ENCODE results near the gene BORCS5. TPM values are rescaled to one million over a fixed set of nuclear protein-coding genes. Genes with fewer than 3 reads are reported as not detected.
A peak's percentile ranks its signal among the peaks of the same experiment; 100 is the strongest.

The BORCS5 gene
- total RNA-seq, 1 donor from 2014 or later, result 14.4 TPM

DNA sequence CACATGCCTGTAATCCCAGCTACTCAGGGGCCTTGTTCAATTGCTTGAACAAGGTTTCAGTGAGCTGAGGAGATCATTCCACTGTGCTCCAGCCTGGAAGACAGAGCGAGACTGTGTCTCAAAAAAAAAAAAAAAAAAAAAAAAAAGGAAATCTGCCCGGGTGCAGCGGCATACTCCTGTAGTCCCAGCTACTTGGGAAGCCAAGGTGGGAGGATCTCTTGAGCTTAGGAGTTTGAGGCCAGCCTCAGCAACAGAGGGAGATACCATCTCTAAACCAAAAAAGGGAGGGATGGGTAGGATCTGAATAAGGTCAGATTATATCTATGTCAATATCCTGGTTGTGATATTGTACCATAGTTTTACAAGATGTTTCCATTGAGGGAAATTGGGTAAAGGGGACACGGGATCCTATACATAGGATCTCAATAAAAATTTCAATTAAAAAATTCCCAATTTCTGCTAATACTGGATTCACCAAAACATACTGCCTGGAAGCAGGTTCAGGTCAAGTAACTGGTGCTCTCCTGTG is 76.4 kb downstream of the BORCS5 start:
- Mint-ChIP-seq H3K27me3 (no peaks in the 10 kb centered on the region), H3K36me3 (peaks cover 12% of the 10 kb centered on the region), H3K4me3 (no peak overlapping the region), H3K9me3 (no peaks in the 10 kb centered on the region), H3K27ac (peak overlapping the region; percentile 25), H3K4me1 (ENCODE audit: unreplicated experiment) (peaks cover 13% of the 10 kb centered on the region)
- TF ChIP-seq CTCF (conservative IDR thresholded peaks at IDR 0.05), result no peak
- no peak for DNase-seq (ENCODE audit: extremely low spot score, unreplicated experiment)

DNA sequence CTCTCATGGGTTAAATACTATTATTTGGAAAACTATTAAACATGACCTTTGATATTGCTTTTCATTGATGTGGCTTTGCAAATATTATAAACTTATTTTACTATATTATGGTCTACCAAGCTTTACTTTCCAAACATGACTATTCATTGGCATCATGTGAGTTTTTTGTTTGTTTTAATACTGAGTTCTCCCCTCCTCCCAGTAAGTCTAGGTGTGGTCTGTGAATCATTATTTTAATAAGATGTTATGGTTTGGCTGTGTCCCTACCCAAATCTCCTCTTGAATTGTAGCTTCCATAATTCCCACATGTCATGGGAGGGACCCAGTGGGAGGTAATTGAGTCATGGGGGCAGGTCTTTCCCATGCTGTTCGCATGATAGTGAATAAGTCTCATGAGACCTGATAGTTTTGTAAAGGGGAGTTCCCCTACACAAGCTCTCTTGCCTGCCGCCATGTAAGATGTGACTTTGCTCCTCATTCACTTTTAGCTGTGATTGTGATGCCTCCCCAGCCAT is 80.0 kb downstream of the BORCS5 start:
- TF ChIP-seq CTCF (conservative IDR thresholded peaks at IDR 0.05), result no peak
- H3K27ac Mint-ChIP-seq, result no peak overlapping the region
- no peak overlapping the region for H3K4me3 Mint-ChIP-seq
- H3K4me1 Mint-ChIP-seq (ENCODE audit: unreplicated experiment), result peaks cover 13% of the 10 kb centered on the region
- peaks cover 16% of the 10 kb centered on the region for H3K36me3 Mint-ChIP-seq
- H3K27me3 Mint-ChIP-seq, result no peaks in the 10 kb centered on the region
- no peaks in the 10 kb centered on the region for H3K9me3 Mint-ChIP-seq
- no peak for DNase-seq (ENCODE audit: extremely low spot score, unreplicated experiment)

DNA sequence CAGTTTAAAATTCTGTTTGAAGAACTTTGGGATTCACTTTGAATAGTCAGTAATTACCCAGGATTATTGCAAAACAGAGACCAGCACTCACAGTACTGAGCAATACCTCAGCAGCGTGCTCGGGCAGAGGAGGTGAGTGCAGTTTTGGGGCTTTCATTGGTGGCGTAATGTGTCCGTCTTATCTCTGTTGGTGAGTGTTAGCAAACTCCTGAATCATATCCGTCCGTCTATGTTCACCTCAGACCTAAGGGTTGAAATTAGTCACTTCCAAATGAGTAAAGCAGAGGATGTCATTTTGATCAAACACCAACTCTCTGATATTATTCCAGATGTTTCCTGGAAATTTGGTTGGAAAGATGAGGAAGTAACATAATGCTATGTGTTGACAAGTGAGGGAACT is 82.8 kb downstream of the BORCS5 start:
- Mint-ChIP-seq H3K27ac (no peak overlapping the region), H3K36me3 (peaks cover 16% of the 10 kb centered on the region), H3K27me3 (no peaks in the 10 kb centered on the region), H3K4me1 (ENCODE audit: unreplicated experiment) (no peaks in the 10 kb centered on the region), H3K4me3 (no peak overlapping the region), H3K9me3 (no peaks in the 10 kb centered on the region)
- no peak for TF ChIP-seq CTCF (conservative IDR thresholded peaks at IDR 0.05)
- no peak for DNase-seq (ENCODE audit: extremely low spot score, unreplicated experiment)

GRCh38 chr12:12440784-12441428 is 84.0 kb downstream of the BORCS5 start:
- Mint-ChIP-seq H3K4me1 (ENCODE audit: unreplicated experiment) (no peaks in the 10 kb centered on the region), H3K27ac (no peak overlapping the region), H3K9me3 (no peaks in the 10 kb centered on the region), H3K27me3 (no peaks in the 10 kb centered on the region), H3K36me3 (peaks cover 16% of the 10 kb centered on the region), H3K4me3 (no peak overlapping the region)
- DNase-seq (ENCODE audit: extremely low spot score, unreplicated experiment), result no peak
- TF ChIP-seq CTCF (conservative IDR thresholded peaks at IDR 0.05), result no peak

GRCh38 chr12:12441429-12441807 is 84.5 kb downstream of the BORCS5 start:
- peaks cover 11% of the 10 kb centered on the region for H3K36me3 Mint-ChIP-seq
- H3K27ac Mint-ChIP-seq, result no peak overlapping the region
- H3K4me3 Mint-ChIP-seq, result no peak overlapping the region
- no peaks in the 10 kb centered on the region for H3K27me3 Mint-ChIP-seq
- no peak for DNase-seq (ENCODE audit: extremely low spot score, unreplicated experiment)
- no peaks in the 10 kb centered on the region for H3K9me3 Mint-ChIP-seq
- H3K4me1 Mint-ChIP-seq (ENCODE audit: unreplicated experiment), result no peaks in the 10 kb centered on the region
- TF ChIP-seq CTCF (conservative IDR thresholded peaks at IDR 0.05), result no peak
